Gastrocnemius medialis (tissue), 4 donors: ENCODE measurements around the gene ANKRD11.
"Not testable (repeated sequence)": the region's sequence is repeated elsewhere in the genome, so short reads cannot be mapped to it uniquely, and the experiment has no call there.

Experiments used
- CTCF ChIP-seq, 5 experiments: fragments of 450-650 bp in 3 of 5; fragments of 200-600 bp in 2 of 5; sonication (generic) in 2 of 5; IDR thresholded peaks in 4 of 5; conservative IDR thresholded peaks in 1 of 5; 1 replicate in 4 of 5; 2 replicates in 1 of 5; pipeline ENCODE4 v1.5.1; 2016 to 2019; ENCODE audit warnings: antibody characterized with exemption in 5 of 5, mild to moderate bottlenecking in 3 of 5, moderate library complexity in 3 of 5
- POLR2A ChIP-seq, 2 donors: fragments of 450-650 bp; IDR thresholded peaks; one replicate each; pipeline ENCODE4 v1.6.1; 2017; ENCODE audit warnings: antibody characterized with exemption in 2 of 2, mild to moderate bottlenecking in 2 of 2, moderate library complexity in 2 of 2

GRCh38 chr16:89390224-89390583 is 100.2 kb downstream of the ANKRD11 start:
- TF ChIP-seq CTCF (IDR thresholded peaks at IDR 0.05 in 4 of 5, conservative IDR thresholded peaks at IDR 0.05 in 1 of 5); POLR2A (IDR thresholded peaks at IDR 0.05): not testable (repeated sequence)
